ENCODE measurements around the gene NR1I2.

NR1I2 gene

DNA sequence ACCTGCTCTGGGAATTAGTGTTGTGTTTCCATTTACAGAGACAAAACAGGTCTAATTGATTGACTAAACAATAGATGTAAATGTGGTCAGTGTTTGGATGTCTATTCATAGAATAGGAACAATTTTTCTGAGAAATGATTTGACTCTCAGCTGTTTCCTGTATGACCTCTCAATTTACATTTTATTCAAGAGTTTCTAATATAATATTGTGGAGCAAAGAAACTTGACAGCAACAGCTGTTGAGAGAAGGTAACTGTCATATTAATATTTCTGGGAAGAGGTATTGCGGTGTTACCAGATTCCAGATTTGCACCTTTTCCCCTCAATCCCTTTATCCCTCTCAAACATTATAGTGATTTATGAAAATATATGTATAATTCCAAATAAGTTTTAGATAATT is 3.7 kb upstream of the NR1I2 start:
- H3K4me3 ChIP-seq (ENCODE audit: low read depth, low read length) = no peak overlapping the region
- no peak for DNase-seq (ENCODE audit: low read depth)

GRCh38 chr3:119778811-119779210 is 3.1 kb upstream of the NR1I2 start:
- no peak for DNase-seq (ENCODE audit: low read depth)
- H3K4me3 ChIP-seq (ENCODE audit: low read depth, low read length) = no peak overlapping the region

- no peak for DNase-seq (ENCODE audit: low read depth)
- H3K4me3 ChIP-seq (ENCODE audit: low read depth, low read length) = no peak overlapping the region
These were observed 2.0 kb upstream of the NR1I2 start for GRCh38 chr3:119779731-119780383.

- no peak for DNase-seq (ENCODE audit: low read depth)
- H3K4me3 ChIP-seq (ENCODE audit: low read depth, low read length) = no peak overlapping the region
These were observed 559 bp downstream of the NR1I2 start for GRCh38 chr3:119782460-119782859.

DNA sequence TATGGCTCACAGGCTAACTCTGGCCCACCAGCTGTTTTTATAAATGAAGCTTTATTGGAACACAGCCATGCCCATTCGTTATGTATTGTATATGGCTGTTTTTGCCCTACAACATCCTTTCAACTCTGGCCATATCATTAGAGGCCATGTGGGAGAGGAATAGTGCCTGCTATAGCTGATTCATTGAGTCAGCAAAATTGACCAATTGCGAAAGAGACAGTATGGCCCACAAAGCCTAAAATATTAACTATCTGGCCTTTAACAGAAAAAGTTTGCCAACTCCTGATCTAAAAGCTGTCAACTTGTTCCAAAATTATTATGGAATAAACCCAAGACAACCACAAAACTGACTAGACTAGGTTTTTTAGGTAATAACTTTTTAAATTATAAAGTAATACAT is 1.4 kb downstream of the NR1I2 start:
- H3K4me3 ChIP-seq (ENCODE audit: low read depth, low read length) = no peak overlapping the region
- DNase-seq (ENCODE audit: low read depth) = no peak

GRCh38 chr3:119783883-119784282 is 2.0 kb downstream of the NR1I2 start:
- DNase-seq (ENCODE audit: low read depth) = no peak
- H3K4me3 ChIP-seq (ENCODE audit: low read depth, low read length) = no peak overlapping the region

DNA sequence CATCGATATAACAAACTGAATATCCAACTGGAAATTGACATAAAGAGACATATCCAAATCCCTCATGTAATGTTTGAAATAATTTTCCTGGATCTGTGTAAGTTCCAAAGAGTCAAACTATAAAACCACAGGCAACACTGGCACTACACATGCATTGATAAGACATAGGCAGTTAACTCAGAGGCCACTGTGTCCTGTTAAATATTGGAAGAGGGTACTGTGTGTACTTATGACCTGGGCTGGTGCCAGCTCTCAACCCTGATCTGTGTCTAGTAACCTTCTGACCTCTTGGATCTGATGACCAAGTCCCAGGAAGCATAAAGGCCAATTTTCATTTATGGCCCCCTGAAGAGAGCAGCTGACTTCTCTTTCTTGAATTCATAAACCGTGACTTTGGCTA is 4.5 kb downstream of the NR1I2 start:
- no peak for DNase-seq (ENCODE audit: low read depth)
- no peak overlapping the region for H3K4me3 ChIP-seq (ENCODE audit: low read depth, low read length)

- no peak overlapping the region for H3K4me3 ChIP-seq (ENCODE audit: low read depth, low read length)
- DNase-seq (ENCODE audit: low read depth) = no peak
These were observed 8.5 kb downstream of the NR1I2 start for GRCh38 chr3:119790369-119790768.

GRCh38 chr3:119792270-119792669 is 10.4 kb downstream of the NR1I2 start:
- H3K4me3 ChIP-seq (ENCODE audit: low read depth, low read length) = no peak overlapping the region
- no peak for DNase-seq (ENCODE audit: low read depth)

DNA sequence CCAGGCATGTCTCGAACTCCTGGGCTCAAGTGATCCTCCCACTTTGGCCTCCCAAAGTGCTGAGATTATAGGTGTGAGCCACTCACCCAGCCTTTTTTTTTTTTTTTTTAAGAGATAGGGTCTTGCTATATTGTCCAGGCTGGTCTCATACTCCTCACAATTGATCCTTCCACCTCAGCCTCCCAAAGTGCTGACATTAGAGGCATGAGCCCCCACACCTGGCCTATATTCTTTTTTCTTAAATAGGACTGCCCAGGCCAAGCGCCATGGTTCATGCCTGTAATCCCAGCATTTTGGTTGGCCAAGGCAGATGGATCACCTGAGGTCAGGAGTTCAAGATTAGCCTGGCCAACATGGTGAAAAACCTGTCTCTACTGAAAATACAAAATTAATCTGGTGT is 12.5 kb downstream of the NR1I2 start:
- no peak overlapping the region for H3K4me3 ChIP-seq (ENCODE audit: low read depth, low read length)
- no peak for DNase-seq (ENCODE audit: low read depth)

DNA sequence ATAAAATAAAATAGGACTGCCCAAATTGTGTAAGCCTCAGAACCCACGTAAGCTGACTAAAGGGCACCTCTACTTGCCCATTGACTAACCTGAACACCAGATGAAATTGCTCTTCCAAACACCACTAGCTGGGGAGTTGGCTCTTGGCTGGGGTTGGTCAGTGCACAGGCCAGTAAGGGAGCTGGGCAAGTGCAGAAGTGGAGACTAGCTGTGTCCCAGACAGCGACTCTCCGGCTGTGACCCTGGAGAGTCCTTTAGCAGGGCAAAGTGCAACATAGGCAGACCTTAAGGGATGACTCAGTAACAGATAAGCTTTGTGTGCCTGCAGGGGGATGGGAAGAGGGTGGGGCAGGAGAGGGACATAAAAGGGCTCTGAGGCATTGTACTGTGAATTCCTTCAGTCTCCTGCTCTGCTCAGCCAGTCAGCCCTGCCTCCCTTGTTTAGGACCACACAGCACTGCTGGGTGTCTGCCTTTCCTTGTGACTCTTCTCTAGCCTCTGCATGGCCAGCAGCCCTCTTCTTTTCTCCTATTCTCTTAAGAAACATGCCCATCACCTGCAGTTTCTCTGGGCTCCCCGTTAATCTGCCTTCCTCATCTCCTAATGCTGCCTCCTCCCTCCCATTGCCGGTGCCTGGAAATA is 13.2 kb downstream of the NR1I2 start:
- no peak overlapping the region for H3K4me3 ChIP-seq (ENCODE audit: low read depth, low read length)
- no peak for DNase-seq (ENCODE audit: low read depth)

DNA sequence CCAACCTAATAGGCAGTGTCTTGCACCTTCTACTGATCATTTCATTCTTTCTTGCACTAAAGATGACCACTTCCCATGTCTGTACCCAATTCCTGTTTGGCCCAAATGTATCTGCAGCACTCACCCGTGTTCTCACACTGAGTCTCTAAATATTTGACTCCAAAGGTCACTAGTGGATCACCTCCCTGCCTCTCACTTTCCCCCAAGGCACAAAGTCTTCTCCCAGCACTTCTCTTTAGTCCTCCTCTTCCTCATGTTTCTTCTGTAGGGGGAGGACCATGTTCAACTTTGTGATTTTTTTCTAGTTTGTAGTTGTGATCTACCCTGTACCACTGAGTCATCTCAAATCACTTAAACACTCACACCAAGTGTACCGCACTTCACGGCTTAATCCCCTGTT is 13.9 kb downstream of the NR1I2 start:
- no peak for DNase-seq (ENCODE audit: low read depth)
- no peak overlapping the region for H3K4me3 ChIP-seq (ENCODE audit: low read depth, low read length)

DNA sequence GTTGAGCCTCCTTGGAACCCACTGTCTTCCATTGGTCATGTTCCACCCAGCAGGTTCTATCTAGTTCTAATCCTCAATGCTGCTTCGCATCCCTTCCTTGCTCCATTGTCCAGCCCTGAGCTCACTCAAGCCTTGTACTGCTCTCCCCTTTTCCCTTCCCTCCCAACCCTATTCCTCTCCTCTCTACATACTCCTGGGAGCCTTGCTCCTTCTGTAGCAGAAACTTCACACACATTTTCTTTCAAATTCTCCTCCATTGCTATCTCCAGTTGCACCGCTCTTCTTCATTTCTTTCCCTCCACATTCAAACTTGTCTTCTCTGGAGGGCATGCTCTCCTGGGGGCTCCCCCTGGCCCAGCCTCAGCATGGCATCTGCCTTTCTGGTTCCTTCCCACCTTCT is 14.5 kb downstream of the NR1I2 start:
- no peak overlapping the region for H3K4me3 ChIP-seq (ENCODE audit: low read depth, low read length)
- no peak for DNase-seq (ENCODE audit: low read depth)

GRCh38 chr3:119796785-119797184 is 14.9 kb downstream of the NR1I2 start:
- DNase-seq (ENCODE audit: low read depth) = no peak
- H3K4me3 ChIP-seq (ENCODE audit: low read depth, low read length) = no peak overlapping the region

GRCh38 chr3:119800844-119801243 is 18.9 kb downstream of the NR1I2 start:
- no peak overlapping the region for H3K4me3 ChIP-seq (ENCODE audit: low read depth, low read length)
- no peak for DNase-seq (ENCODE audit: low read depth)

DNA sequence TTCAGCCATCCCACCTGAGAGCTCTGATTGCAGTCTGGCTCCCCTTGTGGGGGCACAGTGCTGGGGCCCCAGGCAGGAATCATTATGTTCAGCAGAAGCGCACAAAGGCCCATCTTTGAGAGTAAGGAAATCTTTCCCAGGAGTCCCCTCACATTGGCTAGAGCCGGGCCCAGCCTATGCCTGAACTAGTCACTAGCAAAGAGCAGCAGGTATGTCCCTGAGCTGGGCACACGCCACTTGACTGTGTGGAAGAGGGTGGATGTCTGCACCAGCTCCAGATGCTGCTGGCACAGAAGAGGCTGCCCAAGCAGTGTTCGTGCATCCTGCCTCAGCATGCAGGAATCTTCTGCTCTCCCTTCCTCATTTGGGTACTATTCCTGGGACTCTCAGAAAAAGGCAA is 26.3 kb downstream of the NR1I2 start:
- H3K4me3 ChIP-seq (ENCODE audit: low read depth, low read length) = no peak overlapping the region
- DNase-seq (ENCODE audit: low read depth) = no peak

- no peak for DNase-seq (ENCODE audit: low read depth)
These were observed 26.9 kb downstream of the NR1I2 start for GRCh38 chr3:119808843-119809242.

GRCh38 chr3:119809249-119810017 is 27.5 kb downstream of the NR1I2 start:
- H3K4me3 ChIP-seq (ENCODE audit: low read depth, low read length) = peak overlapping the region; percentile 42
- no peak for DNase-seq (ENCODE audit: low read depth)

More at GRCh38 chr3:119808843-119809242, 26.9 kb downstream of the NR1I2 start:
- H3K4me3 ChIP-seq (ENCODE audit: low read depth, low read length) = no peak overlapping the region

GRCh38 chr3:119810018-119810435 is 28.1 kb downstream of the NR1I2 start:
- no peak for DNase-seq (ENCODE audit: low read depth)
- H3K4me3 ChIP-seq (ENCODE audit: low read depth, low read length) = peak overlapping the region; percentile 42

GRCh38 chr3:119812491-119813058 is 30.7 kb downstream of the NR1I2 start:
- DNase-seq (ENCODE audit: low read depth) = no peak
- no peak overlapping the region for H3K4me3 ChIP-seq (ENCODE audit: low read depth, low read length)

All from skeletal muscle cell (primary cell).